Activated naive CD8-positive, alpha-beta T cell treated with anti-CD3 and anti-CD28 coated beads, Interleukin-2, amount 50 U/mL, for 24 hours (primary cell): ENCODE measurements around the gene FOXD2.
A peak's percentile ranks its signal among the peaks of the same experiment; 100 is the strongest.

Experiments
- ATAC-seq: fragments of 150-1000 bp; cut with Tn5 transposase; one replicate; pipeline ENCODE4 v1.10.0; 2021
- DNase-seq: peaks from one replicate; pipeline ENCODE4 v3.0.0; 2021
- H3K27ac Mint-ChIP-seq: one replicate; pipeline ENCODE4 v1.8.0; 2021; ENCODE audit warnings: mild to moderate bottlenecking, mixed read lengths
- H3K27me3 Mint-ChIP-seq: one replicate; pipeline ENCODE4 v1.8.0; 2021; ENCODE audit warnings: mixed read lengths
- H3K36me3 Mint-ChIP-seq: one replicate; pipeline ENCODE4 v1.8.0; 2021; ENCODE audit warnings: low read depth, mixed read lengths
- H3K4me1 Mint-ChIP-seq: one replicate; pipeline ENCODE4 v1.8.0; 2021; ENCODE audit warnings: mixed read lengths
- H3K4me3 Mint-ChIP-seq: one replicate; pipeline ENCODE4 v1.8.0; 2021; ENCODE audit warnings: mild to moderate bottlenecking, moderate library complexity, mixed read lengths
- H3K9me3 Mint-ChIP-seq: one replicate; pipeline ENCODE4 v1.8.0; 2021; ENCODE audit warnings: mixed read lengths

Gene FOXD2

GRCh38 chr1:47437447-47438164 lies at the start of gene FOXD2:
TSS of gene FOXD2 (plus strand) at chr1:47438044. CDS start at chr1:47438136, 92 bp downstream.
- no peaks in the 10 kb centered on the region for H3K36me3 Mint-ChIP-seq
- peaks cover 30% of the 10 kb centered on the region for H3K27me3 Mint-ChIP-seq
- DNase-seq = peak; percentile 95
- peak within 1 kb of the TSS; percentile 80 for H3K27ac Mint-ChIP-seq
- ATAC-seq = peak; percentile 93
- peaks cover 24% of the 10 kb centered on the region for H3K4me1 Mint-ChIP-seq
- H3K9me3 Mint-ChIP-seq = no peaks in the 10 kb centered on the region
- peak within 1 kb of the TSS; percentile 90 for H3K4me3 Mint-ChIP-seq

- ATAC-seq (peak; percentile 78), DNase-seq (peak; percentile 57)
- Mint-ChIP-seq H3K9me3 (no peaks in the 10 kb centered on the region), H3K27ac (no peak overlapping the region), H3K4me3 (no peak overlapping the region), H3K4me1 (no peaks in the 10 kb centered on the region), H3K27me3 (peaks cover 8% of the 10 kb centered on the region), H3K36me3 (no peaks in the 10 kb centered on the region)
Observed at GRCh38 chr1:47388891-47389238, 49.0 kb upstream of the FOXD2 start.

- Mint-ChIP-seq H3K27ac (no peak overlapping the region), H3K27me3 (peaks cover 14% of the 10 kb centered on the region), H3K4me1 (no peaks in the 10 kb centered on the region), H3K36me3 (no peaks in the 10 kb centered on the region), H3K4me3 (no peak overlapping the region), H3K9me3 (no peaks in the 10 kb centered on the region)
- no peak for ATAC-seq
- no peak for DNase-seq
Observed at GRCh38 chr1:47389731-47390130, 48.1 kb upstream of the FOXD2 start.

GRCh38 chr1:47390843-47391242 lies 47.0 kb upstream of the FOXD2 start:
- H3K27me3 Mint-ChIP-seq = peaks cover 15% of the 10 kb centered on the region
- H3K9me3 Mint-ChIP-seq = no peaks in the 10 kb centered on the region
- DNase-seq (no peak), ATAC-seq (no peak)
- H3K36me3 Mint-ChIP-seq = no peaks in the 10 kb centered on the region
- no peak overlapping the region for H3K27ac Mint-ChIP-seq
- H3K4me1 Mint-ChIP-seq = no peaks in the 10 kb centered on the region
- H3K4me3 Mint-ChIP-seq = no peak overlapping the region

- ATAC-seq (no peak), DNase-seq (no peak)
- H3K27ac Mint-ChIP-seq = no peak overlapping the region
- H3K36me3 Mint-ChIP-seq = no peaks in the 10 kb centered on the region
- peaks cover 16% of the 10 kb centered on the region for H3K27me3 Mint-ChIP-seq
- H3K4me1 Mint-ChIP-seq = no peaks in the 10 kb centered on the region
- no peak overlapping the region for H3K4me3 Mint-ChIP-seq
- H3K9me3 Mint-ChIP-seq = no peaks in the 10 kb centered on the region
Observed at GRCh38 chr1:47393141-47393540, 44.7 kb upstream of the FOXD2 start.

- no peaks in the 10 kb centered on the region for H3K4me1 Mint-ChIP-seq
- peaks cover 18% of the 10 kb centered on the region for H3K27me3 Mint-ChIP-seq
- no peak overlapping the region for H3K27ac Mint-ChIP-seq
- no peak overlapping the region for H3K4me3 Mint-ChIP-seq
- ATAC-seq (no peak), DNase-seq (no peak)
- H3K9me3 Mint-ChIP-seq = no peaks in the 10 kb centered on the region
- H3K36me3 Mint-ChIP-seq = no peaks in the 10 kb centered on the region
Observed at GRCh38 chr1:47395433-47395832, 42.4 kb upstream of the FOXD2 start.

- no peaks in the 10 kb centered on the region for H3K36me3 Mint-ChIP-seq
- peaks cover 20% of the 10 kb centered on the region for H3K27me3 Mint-ChIP-seq
- no peak overlapping the region for H3K27ac Mint-ChIP-seq
- no peaks in the 10 kb centered on the region for H3K9me3 Mint-ChIP-seq
- no peak for DNase-seq
- H3K4me1 Mint-ChIP-seq = no peaks in the 10 kb centered on the region
- no peak for ATAC-seq
- H3K4me3 Mint-ChIP-seq = no peak overlapping the region
Observed at GRCh38 chr1:47396671-47397196, 41.1 kb upstream of the FOXD2 start.

GRCh38 chr1:47399138-47399845 lies 38.6 kb upstream of the FOXD2 start:
- no peak for DNase-seq
- Mint-ChIP-seq H3K27me3 (peaks cover 14% of the 10 kb centered on the region), H3K4me1 (no peaks in the 10 kb centered on the region), H3K9me3 (no peaks in the 10 kb centered on the region), H3K36me3 (no peaks in the 10 kb centered on the region), H3K27ac (no peak overlapping the region), H3K4me3 (no peak overlapping the region)
- ATAC-seq = no peak

- H3K27ac Mint-ChIP-seq = no peak overlapping the region
- H3K4me1 Mint-ChIP-seq = no peaks in the 10 kb centered on the region
- H3K36me3 Mint-ChIP-seq = no peaks in the 10 kb centered on the region
- H3K4me3 Mint-ChIP-seq = no peak overlapping the region
- no peak for ATAC-seq
- DNase-seq = no peak
- peaks cover 9% of the 10 kb centered on the region for H3K27me3 Mint-ChIP-seq
- no peaks in the 10 kb centered on the region for H3K9me3 Mint-ChIP-seq
Observed at GRCh38 chr1:47399846-47400155, 38.0 kb upstream of the FOXD2 start.

GRCh38 chr1:47401761-47402160 lies 36.1 kb upstream of the FOXD2 start:
- H3K27me3 Mint-ChIP-seq = peaks cover 8% of the 10 kb centered on the region
- no peaks in the 10 kb centered on the region for H3K36me3 Mint-ChIP-seq
- no peak overlapping the region for H3K4me3 Mint-ChIP-seq
- DNase-seq (no peak), ATAC-seq (no peak)
- no peaks in the 10 kb centered on the region for H3K9me3 Mint-ChIP-seq
- no peaks in the 10 kb centered on the region for H3K4me1 Mint-ChIP-seq
- H3K27ac Mint-ChIP-seq = no peak overlapping the region

- ATAC-seq (no peak), DNase-seq (no peak)
- Mint-ChIP-seq H3K36me3 (no peaks in the 10 kb centered on the region), H3K4me1 (no peaks in the 10 kb centered on the region), H3K4me3 (no peak overlapping the region), H3K9me3 (no peaks in the 10 kb centered on the region), H3K27ac (no peak overlapping the region), H3K27me3 (peaks cover 8% of the 10 kb centered on the region)
Observed at GRCh38 chr1:47402591-47402990, 35.3 kb upstream of the FOXD2 start.

GRCh38 chr1:47403321-47403910 lies 34.4 kb upstream of the FOXD2 start:
- Mint-ChIP-seq H3K4me1 (no peaks in the 10 kb centered on the region), H3K27ac (no peak overlapping the region), H3K4me3 (no peak overlapping the region), H3K9me3 (no peaks in the 10 kb centered on the region), H3K27me3 (peaks cover 5% of the 10 kb centered on the region), H3K36me3 (no peaks in the 10 kb centered on the region)
- DNase-seq (no peak), ATAC-seq (no peak)

GRCh38 chr1:47405697-47406096 lies 32.1 kb upstream of the FOXD2 start:
- no peak overlapping the region for H3K4me3 Mint-ChIP-seq
- ATAC-seq = no peak
- no peak overlapping the region for H3K27ac Mint-ChIP-seq
- no peaks in the 10 kb centered on the region for H3K9me3 Mint-ChIP-seq
- no peaks in the 10 kb centered on the region for H3K36me3 Mint-ChIP-seq
- no peaks in the 10 kb centered on the region for H3K4me1 Mint-ChIP-seq
- peaks cover 6% of the 10 kb centered on the region for H3K27me3 Mint-ChIP-seq
- DNase-seq = no peak

- ATAC-seq = no peak
- no peaks in the 10 kb centered on the region for H3K9me3 Mint-ChIP-seq
- no peak overlapping the region for H3K27ac Mint-ChIP-seq
- no peak overlapping the region for H3K4me3 Mint-ChIP-seq
- no peaks in the 10 kb centered on the region for H3K36me3 Mint-ChIP-seq
- peaks cover 3% of the 10 kb centered on the region for H3K27me3 Mint-ChIP-seq
- H3K4me1 Mint-ChIP-seq = no peaks in the 10 kb centered on the region
- DNase-seq = no peak
Observed at GRCh38 chr1:47406966-47407365, 30.9 kb upstream of the FOXD2 start.

- Mint-ChIP-seq H3K27me3 (peaks cover 3% of the 10 kb centered on the region), H3K9me3 (no peaks in the 10 kb centered on the region), H3K27ac (no peak overlapping the region), H3K36me3 (no peaks in the 10 kb centered on the region), H3K4me1 (no peaks in the 10 kb centered on the region), H3K4me3 (no peak overlapping the region)
- ATAC-seq (no peak), DNase-seq (no peak)
Observed at GRCh38 chr1:47407481-47407880, 30.4 kb upstream of the FOXD2 start.
